GM19043 (cell line): ENCODE measurements around the gene ASPHD1.
"Not testable (repeated sequence)": the region's sequence is repeated elsewhere in the genome, so short reads cannot be mapped to it uniquely, and the experiment has no call there.

ENCODE experiments used
- ATAC-seq: cut with Tn5 transposase; IDR thresholded peaks from one replicate; pipeline ENCODE4 v1.9.1; 2021; ENCODE audit warnings: low read depth; ENCODE audit not compliant: unreplicated experiment

ASPHD1 gene

DNA sequence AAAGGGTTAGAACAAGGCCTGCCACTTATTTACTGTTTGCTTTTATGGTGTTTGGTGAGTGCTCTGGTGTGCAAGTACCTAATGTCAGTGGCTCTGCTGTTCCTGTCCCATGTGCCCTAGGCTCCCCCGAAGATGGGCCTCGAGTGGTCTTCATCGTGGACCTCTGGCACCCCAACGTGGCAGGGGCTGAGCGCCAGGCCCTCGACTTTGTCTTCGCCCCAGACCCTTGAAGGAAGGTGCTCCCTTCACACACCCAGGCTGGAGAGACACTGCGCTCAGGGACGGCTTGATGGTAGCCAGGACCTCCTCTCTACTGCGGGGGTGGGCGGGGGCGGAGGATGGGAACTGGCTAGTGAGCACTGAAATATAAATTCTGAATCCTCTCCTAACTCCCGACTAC is 5.4 kb downstream of the ASPHD1 start:
- ATAC-seq = no peak

DNA sequence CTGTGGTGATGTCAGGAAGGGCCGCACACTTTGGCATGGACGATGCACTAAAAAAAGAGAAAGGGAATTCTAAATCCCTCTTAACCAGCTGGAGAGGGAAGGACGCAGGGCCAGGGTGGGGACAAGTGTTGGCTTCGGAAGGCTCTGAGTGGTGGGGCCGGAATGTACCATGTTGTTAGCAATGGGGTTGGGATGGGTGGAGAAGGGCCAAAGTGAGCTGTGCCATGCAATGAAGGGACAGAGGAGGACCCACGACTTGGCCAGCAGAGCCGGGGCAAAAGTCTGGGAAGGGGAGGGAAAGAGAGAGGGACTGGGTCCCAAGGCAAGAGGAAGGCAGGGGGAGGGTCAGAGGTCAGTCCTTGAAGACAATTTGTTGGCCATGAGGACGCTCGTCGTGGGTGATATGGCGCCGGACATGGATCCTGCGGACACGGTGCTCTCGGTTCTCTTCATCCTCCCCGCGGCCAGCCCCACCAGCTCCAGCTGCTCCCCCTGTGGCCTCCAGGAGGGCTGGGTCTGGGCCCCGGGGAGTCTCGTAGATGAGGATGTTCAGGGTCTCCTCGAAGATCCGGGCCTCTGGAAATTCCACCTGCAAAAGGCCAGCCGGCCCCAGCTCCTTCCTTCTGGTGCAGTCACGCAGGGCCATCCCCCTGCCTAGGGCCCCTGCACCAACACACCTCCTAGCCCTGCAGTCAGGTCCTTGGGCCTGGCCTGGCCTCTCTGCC is 6.4 kb downstream of the ASPHD1 start:
- no peak for ATAC-seq

GRCh38 chr16:29907973-29908372 is 7.7 kb downstream of the ASPHD1 start:
- no peak for ATAC-seq

GRCh38 chr16:29908719-29909220 is 8.5 kb downstream of the ASPHD1 start:
- ATAC-seq = no peak

- no peak for ATAC-seq
Observed at GRCh38 chr16:29909391-29909790, 9.1 kb downstream of the ASPHD1 start.

- not testable (repeated sequence) for ATAC-seq
Observed at GRCh38 chr16:29909851-29910250, 9.6 kb downstream of the ASPHD1 start.

DNA sequence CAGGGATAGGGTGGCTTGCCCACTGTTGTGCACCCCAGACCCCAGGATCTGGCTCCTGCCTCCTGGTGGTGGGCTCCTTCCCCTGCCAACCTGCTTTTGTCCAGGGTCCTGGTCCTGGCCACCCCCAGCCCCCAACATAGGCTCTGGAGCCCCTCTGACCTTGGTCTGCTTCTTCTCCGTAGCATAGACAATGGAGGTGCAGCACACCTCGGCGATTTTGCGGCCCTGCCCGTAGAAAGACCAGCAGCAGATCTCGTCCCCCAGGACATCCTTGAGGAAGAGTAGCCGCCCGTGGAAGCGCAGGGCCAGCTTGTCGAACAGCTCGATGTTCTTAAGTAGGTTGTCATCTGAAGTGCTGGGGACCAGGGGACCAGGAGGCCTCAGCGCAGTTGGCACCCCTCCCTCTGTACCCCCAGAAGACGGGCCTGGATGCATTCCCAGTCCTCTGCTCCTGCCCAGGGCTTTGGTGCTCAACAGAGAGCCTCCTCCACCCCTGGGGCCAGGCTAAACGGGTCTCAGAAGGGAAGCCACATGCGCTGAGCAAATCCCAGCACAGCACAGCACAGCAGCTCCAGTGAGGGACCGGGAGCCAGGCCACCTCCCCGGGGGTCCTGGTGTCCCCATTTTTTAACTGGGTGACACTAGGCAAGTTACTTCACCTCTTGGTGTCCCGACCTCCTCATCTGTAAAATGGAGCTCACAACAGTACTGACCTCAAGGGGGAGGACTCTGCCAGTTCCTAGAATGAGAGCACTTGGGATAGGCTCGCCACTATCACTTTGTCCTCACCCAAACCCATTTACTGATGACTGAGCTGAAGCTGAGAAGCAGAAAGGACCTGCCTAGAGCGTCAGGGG is 10.8 kb downstream of the ASPHD1 start:
- ATAC-seq = no peak

- ATAC-seq = no peak
Observed at GRCh38 chr16:29911676-29912010, 11.4 kb downstream of the ASPHD1 start.

DNA sequence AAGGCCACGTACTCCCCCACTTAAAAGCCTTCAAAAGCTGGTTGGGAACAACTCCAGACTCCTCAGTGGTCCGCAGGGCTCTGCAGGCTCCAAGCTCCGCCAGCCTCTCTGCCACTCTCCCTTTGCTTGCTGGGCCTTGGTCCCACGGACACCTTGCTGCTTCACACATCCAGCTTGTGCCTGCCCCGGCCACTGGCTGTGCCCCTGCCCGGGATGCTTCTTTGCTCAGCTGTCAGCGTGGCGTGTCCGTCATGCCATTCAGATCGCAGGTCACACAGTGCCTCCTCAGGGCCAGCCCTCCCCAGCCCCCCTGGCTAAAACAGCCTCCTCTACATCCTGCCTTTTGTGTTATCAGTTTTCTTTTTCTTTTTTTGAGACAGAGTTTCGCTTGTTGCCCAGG is 11.8 kb downstream of the ASPHD1 start:
- ATAC-seq = no peak

DNA sequence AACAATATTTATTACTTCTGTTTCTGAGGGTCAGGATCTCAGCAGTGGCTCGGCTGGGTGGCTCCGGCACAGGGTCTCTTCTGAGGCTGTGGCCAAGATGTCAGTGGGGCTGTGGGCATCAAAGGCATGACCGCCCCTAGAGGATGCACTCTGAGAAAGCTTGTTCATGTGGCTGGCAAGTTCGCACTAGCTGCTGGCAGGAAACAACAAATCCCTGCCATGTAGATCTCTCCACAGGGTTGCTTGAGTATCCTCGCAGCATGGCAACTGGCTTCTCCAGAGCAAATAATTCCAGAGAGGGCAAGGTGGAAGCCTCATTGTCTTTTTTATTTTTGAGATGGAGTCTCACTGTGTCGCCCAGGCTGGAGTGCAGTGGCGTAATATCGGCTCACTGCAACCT is 13.2 kb downstream of the ASPHD1 start:
- ATAC-seq = no peak

- no peak for ATAC-seq
Observed at GRCh38 chr16:29915590-29916247, 15.4 kb downstream of the ASPHD1 start.

GRCh38 chr16:29916979-29917378 is 16.7 kb downstream of the ASPHD1 start:
- no peak for ATAC-seq

- ATAC-seq = no peak
Observed at GRCh38 chr16:29920288-29921033, 20.2 kb downstream of the ASPHD1 start.

DNA sequence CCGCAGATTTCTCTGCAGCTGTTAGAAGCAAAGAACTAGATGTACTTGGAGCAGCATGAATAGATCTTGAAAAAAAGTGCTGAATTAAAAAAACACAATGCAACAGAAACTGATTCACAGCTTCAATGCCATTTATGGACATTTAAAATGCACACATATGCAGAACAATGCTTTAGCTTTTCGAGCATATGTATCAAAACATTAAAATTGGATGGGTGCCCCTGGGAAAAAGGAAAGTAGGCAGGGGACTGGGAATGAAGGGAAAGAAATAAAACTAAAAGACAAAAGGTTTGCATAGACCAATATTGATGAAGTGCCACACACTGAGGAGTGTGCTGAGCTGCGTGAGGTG is 20.7 kb downstream of the ASPHD1 start:
- no peak for ATAC-seq

DNA sequence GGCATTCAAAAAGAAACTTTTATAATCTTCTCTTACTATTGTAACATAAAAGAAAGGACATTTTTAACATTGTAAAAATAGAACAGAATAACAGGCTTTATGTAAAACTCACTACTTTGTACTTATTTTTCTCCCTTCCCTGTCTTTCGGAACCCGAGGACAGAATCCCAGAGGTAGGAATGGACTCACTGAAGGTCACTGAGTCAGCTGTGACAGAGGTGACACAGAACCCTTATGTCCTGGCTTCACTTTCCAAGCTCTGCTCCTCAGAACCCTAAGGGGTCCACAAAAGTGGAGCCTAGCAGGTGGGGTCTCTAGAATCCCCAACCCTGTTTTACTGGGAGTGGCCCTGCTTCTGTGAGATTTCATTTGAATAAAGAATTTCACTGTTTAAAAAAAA is 22.0 kb downstream of the ASPHD1 start:
- ATAC-seq = no peak

GRCh38 chr16:29922986-29923501 is 22.8 kb downstream of the ASPHD1 start:
- ATAC-seq = no peak

DNA sequence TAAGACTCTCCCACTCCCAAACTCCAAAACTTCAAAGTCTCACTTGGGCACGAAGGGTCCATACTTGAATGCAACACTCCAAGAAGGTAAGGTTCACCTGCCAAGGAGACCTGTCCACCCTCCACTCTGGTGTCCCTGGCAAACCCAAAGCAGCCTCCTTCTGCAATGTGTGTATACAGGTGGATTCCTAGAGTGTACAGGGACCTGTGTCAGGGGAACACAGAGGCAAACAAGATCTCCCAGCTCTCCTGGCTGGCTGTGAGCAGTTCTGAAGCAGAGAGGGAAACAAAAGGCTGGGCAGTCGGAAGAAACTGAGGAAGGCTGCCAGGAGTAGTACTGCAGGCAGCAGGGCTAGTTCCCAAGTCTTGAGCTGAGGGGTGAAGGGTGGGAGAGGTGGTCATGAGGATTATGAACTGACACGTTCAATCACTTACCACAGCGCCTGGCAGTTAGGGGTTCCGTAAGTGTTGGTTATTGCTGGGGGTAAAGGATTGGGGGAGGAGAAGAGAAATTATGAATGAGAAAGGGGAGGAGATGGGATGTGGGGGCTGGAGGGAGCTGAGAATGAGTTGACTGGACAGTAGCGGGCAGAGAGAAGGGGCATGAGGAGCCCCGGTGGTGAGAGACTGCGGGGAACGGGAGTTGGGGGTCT is 24.9 kb downstream of the ASPHD1 start:
- no peak for ATAC-seq

DNA sequence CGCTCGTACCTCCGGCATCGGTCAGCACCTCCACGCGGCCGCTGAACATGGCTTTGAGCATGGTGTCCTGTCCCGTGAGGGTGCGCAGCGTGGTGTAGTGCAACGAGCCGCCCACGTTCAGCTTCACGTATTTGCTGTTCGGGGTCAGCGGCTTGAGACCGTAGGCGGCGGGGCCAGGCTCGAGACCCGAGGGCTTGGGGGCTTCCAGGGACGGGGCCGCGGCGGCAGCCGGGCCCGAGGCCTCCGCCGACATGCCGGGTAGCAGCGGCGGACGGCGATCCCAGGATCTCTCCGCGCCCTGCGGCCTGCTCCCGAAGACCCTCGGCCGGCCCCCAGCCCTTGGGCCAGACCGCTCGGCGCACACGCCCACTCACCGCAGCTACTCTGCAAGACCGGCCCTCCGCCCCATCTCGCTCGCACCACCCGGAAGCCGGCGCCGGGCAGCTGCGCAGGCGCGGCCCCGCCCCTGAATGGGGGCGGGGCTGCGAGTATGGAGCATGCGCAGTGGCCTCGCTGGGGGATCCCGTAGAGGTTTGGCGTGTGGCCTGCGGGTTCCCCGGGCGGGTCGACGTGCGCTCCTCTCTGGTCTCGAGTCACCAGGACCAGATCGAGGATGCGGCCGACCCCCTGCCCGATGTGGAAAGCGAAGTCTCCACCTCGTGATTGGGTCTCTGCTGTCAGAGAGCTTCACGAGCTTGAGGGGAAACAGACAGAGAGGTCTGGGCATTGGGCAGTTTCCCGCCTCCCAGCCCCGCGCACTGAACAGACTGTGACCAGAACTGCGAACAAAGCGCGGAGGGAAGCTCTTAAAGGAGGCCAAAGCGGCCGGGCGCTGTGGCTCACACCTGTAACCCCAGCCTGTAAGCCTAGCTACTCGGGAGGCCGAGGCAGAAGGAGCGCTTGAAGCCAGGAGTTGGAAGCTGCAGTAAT is 25.8 kb downstream of the ASPHD1 start, which contains the start of gene KCTD13:
Gene KCTD13 (minus strand): TSS at position 446 of the 930 bp plus-strand sequence. CDS start 193 bp downstream, at position 253.
- ATAC-seq = peak; percentile 83

GRCh38 chr16:29926711-29927052 is 26.4 kb downstream of the ASPHD1 start:
- ATAC-seq = peak; percentile 9
